GM18519 (cell line): ENCODE measurements around the gene NUDT16L1.

Experiments used
- ATAC-seq: cut with Tn5 transposase; IDR thresholded peaks from one replicate; pipeline ENCODE4 v1.9.1; 2021; ENCODE audit warnings: mild to moderate bottlenecking, moderate library complexity; ENCODE audit not compliant: unreplicated experiment, low FRiP score

The NUDT16L1 gene

GRCh38 chr16:4663777-4664465 is 29.4 kb upstream of the NUDT16L1 start:
- ATAC-seq: no peak

GRCh38 chr16:4664538-4665418 is 28.6 kb upstream of the NUDT16L1 start:
- ATAC-seq: no peak

DNA sequence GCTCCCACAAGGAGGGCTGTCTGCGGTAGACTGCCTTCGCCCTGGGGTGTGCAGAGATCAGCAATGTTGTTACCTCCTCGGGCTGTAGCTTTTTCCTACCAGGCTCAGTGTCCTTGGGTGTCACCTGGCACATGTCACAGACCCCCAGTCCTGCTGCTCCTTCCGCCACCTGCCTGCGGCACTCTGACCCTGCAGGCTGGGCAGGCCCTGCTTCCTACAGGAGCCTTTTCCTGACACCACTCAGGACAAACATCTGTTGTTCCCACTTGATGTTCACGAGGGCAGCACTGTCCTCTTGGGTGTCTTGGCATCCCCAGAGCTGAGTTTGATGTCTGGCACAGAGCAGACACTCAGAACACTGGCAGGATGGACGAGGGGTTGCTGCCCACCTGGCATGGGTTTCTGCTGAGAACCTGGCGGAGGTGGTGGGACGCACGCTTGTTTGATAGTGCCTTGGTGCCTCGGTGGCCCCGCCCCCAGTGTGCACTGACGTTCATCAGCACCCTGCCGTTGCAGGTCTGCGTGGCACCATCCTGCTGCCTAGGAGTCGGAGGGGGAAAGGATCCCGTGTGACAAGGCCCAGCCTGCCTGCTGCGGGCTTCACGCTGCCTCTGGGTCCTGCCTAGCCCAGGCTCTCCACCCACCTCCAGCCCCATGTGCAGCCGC is 26.7 kb upstream of the NUDT16L1 start:
- ATAC-seq: no peak

DNA sequence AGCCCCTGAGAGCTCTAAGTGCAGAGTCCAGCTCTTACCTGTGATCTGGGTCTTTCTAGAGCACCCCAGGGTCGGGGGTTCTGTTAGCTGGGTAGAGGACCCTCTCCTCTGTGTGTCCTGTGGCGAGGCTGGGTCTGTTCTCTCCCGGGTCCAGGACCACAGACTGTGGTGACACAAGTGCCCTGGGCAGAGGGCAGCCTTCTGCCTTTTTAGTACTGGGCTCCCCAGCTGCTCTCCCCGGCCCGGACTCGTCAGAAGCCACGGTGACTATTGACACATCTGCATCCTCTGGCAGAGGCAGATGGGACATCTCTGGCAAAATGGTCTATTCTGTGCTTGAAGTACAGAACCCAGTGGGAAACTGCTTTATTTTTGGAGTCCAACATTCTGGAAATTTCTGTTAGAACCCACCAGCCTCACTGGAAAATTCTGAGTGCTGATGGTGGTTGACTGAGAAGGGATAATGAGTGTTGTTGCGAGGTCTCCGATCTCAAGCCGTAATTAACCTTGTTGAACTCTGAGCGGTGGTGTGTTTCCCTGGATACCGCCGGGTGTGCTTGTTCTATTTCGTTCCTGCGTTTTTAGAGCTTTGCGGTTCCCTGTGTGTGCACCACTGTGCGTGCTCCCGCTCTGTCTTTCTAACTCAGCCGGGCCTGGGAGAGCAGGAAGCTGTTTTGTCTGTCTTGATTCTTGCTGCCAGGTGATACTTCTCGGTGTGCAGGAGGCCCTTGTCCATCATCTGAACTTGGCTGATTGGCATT is 26.0 kb upstream of the NUDT16L1 start:
- no peak for ATAC-seq

DNA sequence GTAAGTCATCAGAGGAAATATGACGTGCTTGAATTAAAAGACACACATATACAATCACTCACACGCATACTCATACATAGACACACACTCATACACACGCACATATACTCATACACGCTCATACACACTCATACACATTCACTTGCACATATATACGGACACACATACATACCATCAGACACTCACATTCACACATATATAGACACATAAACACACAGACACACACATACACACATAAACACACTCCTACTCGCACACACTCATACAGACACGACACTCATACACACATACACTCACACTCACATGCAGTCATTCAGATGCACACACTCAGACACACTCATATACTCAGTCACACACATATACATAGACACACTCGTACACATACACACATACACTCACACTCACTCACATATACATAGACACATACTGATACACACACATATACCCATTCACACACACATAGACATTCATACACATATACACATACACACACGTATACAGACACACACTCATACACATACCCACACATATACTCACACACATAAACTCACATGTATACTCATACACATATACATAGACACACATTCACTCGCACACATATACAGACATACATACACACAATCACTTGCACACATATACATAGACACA is 24.9 kb upstream of the NUDT16L1 start:
- no peak for ATAC-seq

GRCh38 chr16:4673387-4674046 is 19.8 kb upstream of the NUDT16L1 start:
- ATAC-seq: no peak

- no peak for ATAC-seq
Measured at GRCh38 chr16:4674926-4675530, 18.3 kb upstream of the NUDT16L1 start.

- ATAC-seq: no peak
Measured at GRCh38 chr16:4675864-4676786, 17.2 kb upstream of the NUDT16L1 start.

DNA sequence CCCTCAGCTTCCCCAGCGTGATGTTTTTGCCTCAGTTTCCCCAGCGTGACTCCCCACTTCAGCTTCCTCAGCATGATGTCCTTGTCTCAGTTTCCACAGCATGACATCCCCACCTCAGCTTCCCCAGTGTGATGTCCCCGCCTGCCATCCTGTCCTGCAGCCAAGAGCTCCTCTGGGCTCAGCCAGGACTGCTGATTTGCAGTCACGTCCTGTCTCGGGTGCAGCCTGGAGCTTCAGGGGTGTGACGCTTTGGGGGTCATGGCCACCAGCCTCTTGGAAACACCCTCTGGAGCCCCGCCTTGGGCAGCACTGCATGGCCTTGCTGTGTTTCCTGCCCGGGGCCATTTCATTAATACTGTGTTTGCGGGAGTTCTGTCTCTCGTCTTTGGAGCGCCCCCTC is 16.5 kb upstream of the NUDT16L1 start:
- ATAC-seq: no peak

DNA sequence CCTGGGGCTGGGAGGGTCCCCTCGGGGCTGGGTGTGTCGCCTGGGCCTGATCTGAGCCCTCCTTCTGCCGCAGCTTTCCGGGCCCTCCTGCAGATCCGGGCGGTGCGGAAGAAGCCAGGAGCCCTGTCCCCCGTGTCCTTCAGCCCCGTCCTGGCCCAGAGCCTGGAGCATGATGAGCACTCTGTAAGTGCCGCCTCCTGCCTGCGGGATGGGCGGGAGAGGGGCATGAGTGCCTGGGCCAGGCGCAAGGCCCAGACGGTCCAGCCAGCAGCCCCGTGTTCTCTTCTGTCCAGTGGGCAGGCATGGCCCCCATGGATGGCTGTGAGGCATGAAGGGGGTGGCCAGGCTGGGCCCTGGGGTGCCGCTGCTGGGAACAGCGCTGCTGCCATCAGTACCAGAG is 16.0 kb upstream of the NUDT16L1 start:
- no peak for ATAC-seq

- ATAC-seq: no peak
Measured at GRCh38 chr16:4677994-4678393, 15.4 kb upstream of the NUDT16L1 start.

GRCh38 chr16:4678596-4678995 is 14.8 kb upstream of the NUDT16L1 start:
- ATAC-seq: no peak

DNA sequence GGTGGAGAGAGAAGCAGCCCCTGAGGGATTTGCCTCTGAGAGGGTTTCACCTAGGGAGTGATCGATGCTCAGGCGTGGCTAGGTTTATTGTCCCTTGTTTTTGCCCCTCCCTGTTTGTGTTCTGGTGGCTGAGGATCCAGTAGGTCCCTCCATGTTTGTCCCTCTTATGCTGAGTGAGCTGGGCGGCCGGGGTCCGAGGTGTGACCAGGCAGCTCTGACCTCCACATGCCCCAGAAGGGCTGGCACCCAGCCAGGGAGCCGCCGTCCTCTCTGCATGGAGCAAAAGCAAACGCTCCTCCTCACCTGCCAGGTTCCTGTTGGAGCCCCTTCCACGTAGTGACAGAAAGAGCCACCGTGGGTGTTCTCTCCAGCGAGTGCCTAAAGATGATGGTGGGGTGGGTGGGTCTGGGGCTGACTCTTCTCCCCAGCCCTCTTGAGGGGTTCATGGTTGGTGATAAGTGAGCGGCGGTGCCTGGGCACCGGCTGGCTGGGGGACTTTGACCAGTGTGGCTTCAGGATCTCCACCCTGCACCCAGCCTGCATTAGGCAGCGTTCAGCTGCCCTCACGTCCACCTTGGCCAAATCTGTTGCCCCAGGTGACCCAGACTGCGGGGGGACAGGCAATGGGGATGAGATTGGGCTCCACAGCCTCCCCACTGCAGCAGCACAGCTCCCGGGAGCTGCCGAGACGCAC is 14.1 kb upstream of the NUDT16L1 start:
- no peak for ATAC-seq

- no peak for ATAC-seq
Measured at GRCh38 chr16:4679850-4680636, 13.3 kb upstream of the NUDT16L1 start.

GRCh38 chr16:4680673-4681470 is 12.5 kb upstream of the NUDT16L1 start:
- no peak for ATAC-seq

- no peak for ATAC-seq
Measured at GRCh38 chr16:4681471-4682083, 11.8 kb upstream of the NUDT16L1 start.
